Activated T-helper 1 cell treated with anti-CD3 and anti-CD28 coated beads, Interleukin-12 subunit alpha, Interleukin-12 subunit beta, Interleukin-2, Interleukin-4 antibody, amounts not matched to agents 30 ng/mL and 10 ng/mL and 1 ng/mL, durations not matched to agents 14 hours and 24 hours and 36 hours (primary cell): ENCODE data around the gene ULBP1. TPM values are rescaled to one million over a fixed set of nuclear protein-coding genes. Genes with fewer than 3 reads are reported as not detected.
"Not testable (repeated sequence)": the region's sequence is repeated elsewhere in the genome, so short reads cannot be mapped to it uniquely, and the experiment has no call there.

Experiments used
- DNase-seq: peaks from one replicate; pipeline ENCODE4 v3.0.0; 2021; ENCODE audit warnings: low spot score
- H3K27ac Mint-ChIP-seq: one replicate; pipeline ENCODE4 v1.8.0; 2021; ENCODE audit warnings: mild to moderate bottlenecking, mixed read lengths
- H3K27me3 Mint-ChIP-seq: one replicate; pipeline ENCODE4 v1.8.0; 2022; ENCODE audit warnings: mild to moderate bottlenecking, moderate library complexity, mixed read lengths; ENCODE audit not compliant: insufficient read depth
- H3K36me3 Mint-ChIP-seq: one replicate; pipeline ENCODE4 v1.8.0; 2021; ENCODE audit warnings: low read depth, mixed read lengths
- H3K4me1 Mint-ChIP-seq: one replicate; pipeline ENCODE4 v1.8.0; 2021; ENCODE audit warnings: low read depth, mixed read lengths
- H3K4me3 Mint-ChIP-seq: one replicate; pipeline ENCODE4 v1.8.0; 2021; ENCODE audit warnings: mild to moderate bottlenecking, moderate library complexity, mixed read lengths
- H3K9me3 Mint-ChIP-seq: one replicate; pipeline ENCODE4 v1.8.0; 2021; ENCODE audit warnings: mixed read lengths
- intact Hi-C: fragments of 100-400 bp; cut with micrococcal nuclease; formaldehyde crosslinking; loops from one replicate; pipeline ENCODE4 v1.15.1; 2024
- total RNA-seq: library from RNA; stranded (reverse); gene quantifications from 2 replicates; pipeline ENCODE4 v1.2.3, GENCODE V29; 2022

ULBP1 gene
- total RNA-seq, 1 donor from 2014 or later = 0.99 TPM

DNA sequence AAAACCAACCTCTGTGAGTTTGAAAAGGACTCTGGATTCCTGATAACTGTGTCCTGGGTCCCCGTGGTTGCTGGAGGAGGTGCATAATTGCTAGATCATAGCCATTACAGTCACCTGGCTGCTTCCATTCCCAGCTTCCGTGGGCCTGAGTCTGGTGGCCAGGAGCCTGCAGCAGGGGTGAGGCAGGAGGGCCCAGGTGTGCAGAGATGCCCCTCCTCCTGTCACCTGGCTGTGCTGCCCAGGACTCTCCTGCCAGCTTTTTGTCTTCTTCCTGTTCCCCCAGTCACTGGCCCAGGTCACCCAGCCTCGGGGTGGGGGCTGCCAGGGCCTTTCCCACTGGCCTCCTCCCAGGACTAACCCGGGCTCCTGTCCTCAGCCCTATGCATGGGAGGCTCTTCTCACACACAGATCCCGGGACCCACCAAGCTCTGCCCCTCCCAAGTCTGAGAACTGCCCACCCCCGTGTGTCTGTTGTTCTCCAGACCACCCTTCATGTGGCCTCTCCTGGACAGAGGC is 31.6 kb downstream of the ULBP1 start:
- H3K9me3 Mint-ChIP-seq = no peaks in the 10 kb centered on the region

GRCh38 chr6:149995971-149996370 is 32.2 kb downstream of the ULBP1 start:
- Mint-ChIP-seq H3K27ac (no peak overlapping the region), H3K9me3 (no peaks in the 10 kb centered on the region), H3K4me1 (peaks cover 25% of the 10 kb centered on the region), H3K36me3 (peaks cover 5% of the 10 kb centered on the region), H3K4me3 (no peak overlapping the region), H3K27me3 (peaks cover 73% of the 10 kb centered on the region)
- DNase-seq = no peak
- intact Hi-C loops = no loop called here

More for the DNA sequence above, 31.6 kb downstream of the ULBP1 start:
- H3K4me3 Mint-ChIP-seq = no peak overlapping the region
- no peak overlapping the region for H3K27ac Mint-ChIP-seq
- intact Hi-C loops = no loop called here
- DNase-seq = no peak
- peaks cover 5% of the 10 kb centered on the region for H3K36me3 Mint-ChIP-seq
- peaks cover 79% of the 10 kb centered on the region for H3K27me3 Mint-ChIP-seq
- H3K4me1 Mint-ChIP-seq = peaks cover 25% of the 10 kb centered on the region

GRCh38 chr6:149999636-150000035 is 35.9 kb downstream of the ULBP1 start:
- no peak for DNase-seq
- Mint-ChIP-seq H3K4me3 (no peak overlapping the region), H3K27ac (no peak overlapping the region), H3K4me1 (peaks cover 44% of the 10 kb centered on the region), H3K36me3 (peaks cover 16% of the 10 kb centered on the region), H3K9me3 (peaks cover 12% of the 10 kb centered on the region), H3K27me3 (peaks cover 44% of the 10 kb centered on the region)
- intact Hi-C loops = loop anchor here (5.0 to 10.0 kb wide), 4 partner anchors 245 to 1395 kb away; partner anchors contain the start of genes PPIL4 and ZBTB2

- Mint-ChIP-seq H3K9me3 (peaks cover 12% of the 10 kb centered on the region), H3K27ac (peak overlapping the region; percentile 41), H3K27me3 (peaks cover 28% of the 10 kb centered on the region), H3K36me3 (peaks cover 16% of the 10 kb centered on the region), H3K4me1 (peaks cover 57% of the 10 kb centered on the region), H3K4me3 (peak overlapping the region; percentile 54)
- intact Hi-C loops = loop anchor here (1.0 to 10.0 kb wide), 7 partner anchors 38 to 1393 kb away; partner anchors contain the start of genes LRP11, PPIL4, ULBP1 and ZBTB2
- DNase-seq = peak; percentile 38
These were observed 37.7 kb downstream of the ULBP1 start for GRCh38 chr6:150001295-150002008.

DNA sequence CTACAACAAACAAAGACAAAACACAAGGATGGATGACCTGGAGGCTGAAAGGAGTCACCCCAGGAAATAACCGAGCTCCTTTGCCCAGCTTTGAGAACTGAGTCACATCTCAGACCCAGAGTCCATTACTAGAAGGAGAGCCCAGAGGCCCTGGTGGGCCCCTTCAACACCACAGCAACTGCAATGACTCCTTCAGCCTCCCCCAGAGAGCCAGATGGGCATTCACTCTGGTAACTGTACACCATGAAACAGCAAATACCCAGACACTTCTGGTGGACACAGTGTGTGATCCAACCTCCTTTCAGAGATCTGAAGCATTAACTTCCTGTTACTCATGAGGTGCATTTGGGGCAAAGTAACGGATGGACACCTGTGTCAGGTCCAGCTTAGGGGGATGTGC is 39.0 kb downstream of the ULBP1 start:
- Mint-ChIP-seq H3K4me1 (peaks cover 63% of the 10 kb centered on the region), H3K27me3 (peaks cover 17% of the 10 kb centered on the region)

GRCh38 chr6:150003599-150003998 is 39.9 kb downstream of the ULBP1 start:
- H3K27me3 Mint-ChIP-seq = peaks cover 16% of the 10 kb centered on the region
- not testable (repeated sequence) for DNase-seq, H3K27ac Mint-ChIP-seq
- H3K4me1 Mint-ChIP-seq = peaks cover 65% of the 10 kb centered on the region
- intact Hi-C loops = loop anchor here (5.0 to 10.0 kb wide), 4 partner anchors 241 to 1391 kb away; partner anchors contain the start of genes PPIL4 and ZBTB2
- peak overlapping the region; percentile 82 for H3K4me3 Mint-ChIP-seq
- H3K9me3 Mint-ChIP-seq = peaks cover 12% of the 10 kb centered on the region
- peaks cover 16% of the 10 kb centered on the region for H3K36me3 Mint-ChIP-seq

More for the DNA sequence above, 39.0 kb downstream of the ULBP1 start:
- intact Hi-C loops = loop anchor here (5.0 to 10.0 kb wide), 4 partner anchors 242 to 1392 kb away; partner anchors contain the start of genes PPIL4 and ZBTB2
- no peak for DNase-seq
- H3K4me3 Mint-ChIP-seq = peak overlapping the region; percentile 56
- no peak overlapping the region for H3K27ac Mint-ChIP-seq
- peaks cover 16% of the 10 kb centered on the region for H3K36me3 Mint-ChIP-seq
- peaks cover 12% of the 10 kb centered on the region for H3K9me3 Mint-ChIP-seq

DNA sequence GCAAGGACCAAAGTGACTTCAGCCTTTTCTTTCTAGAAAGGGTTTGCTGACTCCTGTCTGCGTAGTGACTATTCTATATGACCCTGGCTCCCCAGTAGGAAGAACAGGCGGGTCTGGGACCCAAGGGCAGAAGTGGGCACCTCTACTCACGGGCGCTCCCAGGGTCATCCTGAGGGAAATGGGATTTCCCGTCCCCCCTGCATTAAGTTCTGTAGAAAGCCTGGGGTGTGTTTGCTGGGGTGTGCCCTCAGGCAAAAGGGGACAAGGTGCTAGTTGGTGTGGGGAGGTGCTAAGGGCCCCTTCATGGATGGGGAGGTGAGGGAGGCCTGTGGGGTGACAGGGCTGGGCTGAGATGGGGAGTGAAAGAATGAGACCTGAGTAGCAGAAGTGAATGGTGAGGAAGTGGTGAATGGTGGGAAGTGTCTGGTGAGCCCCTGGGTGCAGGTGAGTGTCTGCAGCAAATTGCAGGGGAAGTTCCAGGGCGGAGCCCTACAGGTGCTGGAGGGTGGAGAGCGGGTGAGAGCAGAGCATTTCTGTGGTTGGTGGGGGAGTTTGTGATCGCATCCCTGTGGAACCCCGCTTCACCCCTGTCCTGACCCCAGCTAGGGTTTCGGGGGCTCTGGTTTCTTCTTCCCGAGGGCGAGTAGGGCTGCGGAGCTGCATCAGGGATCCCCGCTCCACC is 40.5 kb downstream of the ULBP1 start:
- H3K27ac Mint-ChIP-seq = peak overlapping the region; percentile 87
- peak; percentile 64 for DNase-seq
- peaks cover 16% of the 10 kb centered on the region for H3K36me3 Mint-ChIP-seq
- H3K9me3 Mint-ChIP-seq = peaks cover 12% of the 10 kb centered on the region
- H3K4me3 Mint-ChIP-seq = peak overlapping the region; percentile 82
- intact Hi-C loops = loop anchor here (2.0 to 10.0 kb wide), 5 partner anchors 65 to 1391 kb away; partner anchors contain the start of genes PPIL4 and ZBTB2
- peaks cover 18% of the 10 kb centered on the region for H3K27me3 Mint-ChIP-seq
- peaks cover 68% of the 10 kb centered on the region for H3K4me1 Mint-ChIP-seq

DNA sequence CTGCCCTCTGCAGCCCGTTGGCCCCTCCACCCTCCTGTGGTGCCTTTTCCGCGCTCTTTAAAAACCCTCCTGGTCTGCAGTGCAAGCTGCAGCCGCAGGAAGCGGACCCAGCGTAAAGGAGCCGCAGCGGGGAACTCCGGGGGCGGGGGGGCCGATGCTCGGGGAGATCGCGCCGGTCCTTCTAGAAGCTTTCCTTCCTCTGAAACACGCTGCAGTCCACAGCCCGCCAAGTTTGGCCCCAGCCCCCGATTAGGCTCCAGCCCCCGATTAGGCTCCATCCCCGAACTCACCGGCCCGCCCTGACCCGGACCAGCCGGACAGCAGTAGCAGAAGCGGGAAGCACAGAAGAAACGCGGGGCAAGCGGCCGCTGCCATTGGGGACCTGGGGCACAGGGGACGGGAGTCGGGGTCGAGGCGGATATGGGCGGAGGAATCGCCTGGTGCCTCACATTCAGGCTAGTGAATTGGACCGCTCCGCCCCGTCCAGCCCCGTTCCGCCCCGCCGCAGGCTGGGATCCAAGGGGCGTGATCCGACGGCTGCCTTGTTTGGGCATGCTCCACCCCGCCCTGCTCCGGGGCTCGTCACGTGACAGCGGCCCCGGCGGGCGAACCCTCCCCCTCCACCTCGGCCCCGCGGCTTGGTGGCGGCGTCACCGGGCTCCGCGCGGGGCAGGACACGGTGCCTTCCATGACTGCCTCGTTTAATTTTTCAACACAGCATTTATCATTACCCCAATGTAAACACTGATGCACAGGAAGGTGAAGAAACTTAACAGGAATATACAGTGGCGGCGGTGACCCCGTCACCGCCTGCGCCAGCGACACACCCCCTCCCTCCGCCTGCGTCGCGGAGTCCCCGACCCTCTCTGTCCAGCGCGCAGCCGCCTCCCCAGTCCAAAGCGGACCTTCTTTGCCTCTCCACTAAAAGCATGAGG is 41.3 kb downstream of the ULBP1 start:
- DNase-seq = peak; percentile 92
- H3K27me3 Mint-ChIP-seq = peaks cover 22% of the 10 kb centered on the region
- peak overlapping the region; percentile 82 for H3K4me3 Mint-ChIP-seq
- peaks cover 11% of the 10 kb centered on the region for H3K36me3 Mint-ChIP-seq
- H3K4me1 Mint-ChIP-seq = peaks cover 62% of the 10 kb centered on the region
- intact Hi-C loops = loop anchor here (1.0 to 10.0 kb wide), 8 partner anchors 42 to 1390 kb away; partner anchors contain the start of genes NUP43, PCMT1, PPIL4 and ULBP1
- peak overlapping the region; percentile 87 for H3K27ac Mint-ChIP-seq
- peaks cover 12% of the 10 kb centered on the region for H3K9me3 Mint-ChIP-seq

- peaks cover 30% of the 10 kb centered on the region for H3K27me3 Mint-ChIP-seq
- H3K36me3 Mint-ChIP-seq = peaks cover 11% of the 10 kb centered on the region
- H3K4me3 Mint-ChIP-seq = peak overlapping the region; percentile 82
- H3K4me1 Mint-ChIP-seq = peaks cover 52% of the 10 kb centered on the region
- DNase-seq = no peak
- H3K9me3 Mint-ChIP-seq = peaks cover 12% of the 10 kb centered on the region
- intact Hi-C loops = loop anchor here (1.0 to 10.0 kb wide), 7 partner anchors 43 to 1389 kb away; partner anchors contain the start of genes NUP43, PCMT1, PPIL4 and ULBP1
- H3K27ac Mint-ChIP-seq = peak overlapping the region; percentile 56
These were observed 42.3 kb downstream of the ULBP1 start for GRCh38 chr6:150005761-150006651.

DNA sequence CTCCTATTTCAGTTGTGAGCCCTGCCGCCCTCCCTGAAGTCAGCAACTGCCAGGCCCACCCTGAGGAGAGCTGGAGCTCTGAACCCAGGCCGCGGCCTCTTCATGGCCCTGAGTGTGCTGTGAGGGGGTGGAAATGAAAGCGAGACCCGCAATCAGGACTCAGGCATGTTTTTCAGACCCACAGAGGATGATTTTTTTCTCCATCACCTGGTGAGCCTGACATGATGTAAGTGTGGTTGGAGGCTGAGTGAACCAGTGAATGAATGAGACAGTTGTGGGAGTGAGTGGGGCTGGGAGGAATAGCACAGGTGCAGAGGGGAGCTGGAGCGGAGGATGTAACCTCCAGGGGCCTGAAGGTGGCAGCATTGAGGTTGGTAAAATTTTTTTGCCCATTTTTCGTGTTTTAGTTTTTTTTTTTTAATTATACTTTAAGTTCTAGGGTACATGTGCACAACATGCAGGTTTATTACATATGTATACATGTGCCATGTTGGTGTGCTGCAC is 43.3 kb downstream of the ULBP1 start:
- intact Hi-C loops = loop anchor here (5.0 to 10.0 kb wide), 5 partner anchors 60 to 1388 kb away; partner anchors contain the start of genes NUP43, PCMT1, PPIL4 and ULBP3
- Mint-ChIP-seq H3K9me3 (peaks cover 12% of the 10 kb centered on the region), H3K27me3 (peaks cover 36% of the 10 kb centered on the region), H3K36me3 (peaks cover 6% of the 10 kb centered on the region), H3K4me1 (peaks cover 42% of the 10 kb centered on the region), H3K27ac (no peak overlapping the region), H3K4me3 (no peak overlapping the region)
- no peak for DNase-seq

- no peak overlapping the region for H3K27ac Mint-ChIP-seq
These were observed 44.8 kb downstream of the ULBP1 start for GRCh38 chr6:150008588-150008987.

More at GRCh38 chr6:150008588-150008987, 44.8 kb downstream of the ULBP1 start:
- DNase-seq = no peak
- intact Hi-C loops = loop anchor here (5.0 to 10.0 kb wide), 5 partner anchors 59 to 1386 kb away; partner anchors contain the start of genes NUP43, PCMT1, PPIL4 and ULBP3
- H3K9me3 Mint-ChIP-seq = no peaks in the 10 kb centered on the region
- peaks cover 34% of the 10 kb centered on the region for H3K4me1 Mint-ChIP-seq
- peaks cover 3% of the 10 kb centered on the region for H3K36me3 Mint-ChIP-seq
- peaks cover 44% of the 10 kb centered on the region for H3K27me3 Mint-ChIP-seq
- no peak overlapping the region for H3K4me3 Mint-ChIP-seq
